ENCODE measurements around the gene KIF11. TPM values are rescaled to one million over a fixed set of nuclear protein-coding genes. Genes with fewer than 3 reads are reported as not detected.

KIF11 gene
- total RNA-seq, 1 donor from 2014 or later = 9.4 TPM

DNA sequence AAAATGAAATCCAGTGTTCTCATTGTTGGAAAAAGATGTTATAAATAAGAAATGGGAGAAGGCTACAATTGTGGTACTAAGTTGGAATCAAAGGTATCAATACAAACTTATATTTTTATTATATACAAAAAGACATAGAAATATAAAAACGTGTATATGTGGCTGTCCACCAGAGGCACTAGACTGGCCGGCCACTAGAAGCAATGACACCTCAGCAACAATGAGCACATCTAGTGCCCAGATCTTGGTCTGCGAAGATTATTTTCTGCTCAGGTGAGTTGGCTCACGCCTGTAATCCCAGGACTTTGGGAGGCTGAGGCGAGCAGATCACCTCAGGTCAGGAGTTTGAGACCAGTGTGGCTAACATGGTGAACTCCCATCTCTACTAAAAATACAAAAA is 40.6 kb upstream of the KIF11 start:
- no peak for DNase-seq (ENCODE audit: low spot score)
- Mint-ChIP-seq H3K27me3 (ENCODE audit: unreplicated experiment) (no peaks in the 10 kb centered on the region), H3K4me3 (ENCODE audit: unreplicated experiment) (no peak overlapping the region), H3K36me3 (ENCODE audit: low read depth, unreplicated experiment) (peaks cover 30% of the 10 kb centered on the region), H3K9me3 (ENCODE audit: unreplicated experiment) (no peaks in the 10 kb centered on the region), H3K4me1 (ENCODE audit: unreplicated experiment) (no peaks in the 10 kb centered on the region), H3K27ac (ENCODE audit: unreplicated experiment) (no peak overlapping the region)
- TF ChIP-seq, protein P1, sequence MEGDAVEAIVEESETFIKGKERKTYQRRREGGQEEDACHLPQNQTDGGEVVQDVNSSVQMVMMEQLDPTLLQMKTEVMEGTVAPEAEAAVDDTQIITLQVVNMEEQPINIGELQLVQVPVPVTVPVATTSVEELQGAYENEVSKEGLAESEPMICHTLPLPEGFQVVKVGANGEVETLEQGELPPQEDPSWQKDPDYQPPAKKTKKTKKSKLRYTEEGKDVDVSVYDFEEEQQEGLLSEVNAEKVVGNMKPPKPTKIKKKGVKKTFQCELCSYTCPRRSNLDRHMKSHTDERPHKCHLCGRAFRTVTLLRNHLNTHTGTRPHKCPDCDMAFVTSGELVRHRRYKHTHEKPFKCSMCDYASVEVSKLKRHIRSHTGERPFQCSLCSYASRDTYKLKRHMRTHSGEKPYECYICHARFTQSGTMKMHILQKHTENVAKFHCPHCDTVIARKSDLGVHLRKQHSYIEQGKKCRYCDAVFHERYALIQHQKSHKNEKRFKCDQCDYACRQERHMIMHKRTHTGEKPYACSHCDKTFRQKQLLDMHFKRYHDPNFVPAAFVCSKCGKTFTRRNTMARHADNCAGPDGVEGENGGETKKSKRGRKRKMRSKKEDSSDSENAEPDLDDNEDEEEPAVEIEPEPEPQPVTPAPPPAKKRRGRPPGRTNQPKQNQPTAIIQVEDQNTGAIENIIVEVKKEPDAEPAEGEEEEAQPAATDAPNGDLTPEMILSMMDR (IDR thresholded peaks at IDR 0.05; ENCODE audit: unreplicated experiment) = peak; percentile 40

DNA sequence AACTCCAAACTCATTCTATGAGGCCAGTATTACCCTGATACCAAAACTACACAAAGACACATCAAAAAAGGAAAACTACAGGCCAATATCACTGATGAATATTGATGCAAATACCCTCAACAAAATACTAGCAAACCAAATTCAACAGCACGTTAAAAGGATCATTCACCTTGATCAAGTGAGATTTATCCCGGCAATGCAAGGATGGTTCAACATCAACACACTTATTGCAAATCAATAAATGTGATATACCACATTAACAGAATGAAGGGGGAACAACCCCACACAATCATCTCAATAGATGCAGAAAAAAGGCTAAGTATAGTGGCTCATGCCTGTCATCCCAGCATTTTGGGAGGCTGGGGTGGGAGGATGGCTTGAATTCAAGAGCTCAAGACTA is 39.0 kb upstream of the KIF11 start:
- Mint-ChIP-seq H3K4me1 (ENCODE audit: unreplicated experiment) (no peaks in the 10 kb centered on the region), H3K4me3 (ENCODE audit: unreplicated experiment) (no peak overlapping the region), H3K27me3 (ENCODE audit: unreplicated experiment) (no peaks in the 10 kb centered on the region), H3K9me3 (ENCODE audit: unreplicated experiment) (no peaks in the 10 kb centered on the region), H3K27ac (ENCODE audit: unreplicated experiment) (no peak overlapping the region), H3K36me3 (ENCODE audit: low read depth, unreplicated experiment) (peaks cover 38% of the 10 kb centered on the region)
- DNase-seq (ENCODE audit: low spot score) = no peak
- TF ChIP-seq, protein P1 (IDR thresholded peaks at IDR 0.05; ENCODE audit: unreplicated experiment) = no peak

DNA sequence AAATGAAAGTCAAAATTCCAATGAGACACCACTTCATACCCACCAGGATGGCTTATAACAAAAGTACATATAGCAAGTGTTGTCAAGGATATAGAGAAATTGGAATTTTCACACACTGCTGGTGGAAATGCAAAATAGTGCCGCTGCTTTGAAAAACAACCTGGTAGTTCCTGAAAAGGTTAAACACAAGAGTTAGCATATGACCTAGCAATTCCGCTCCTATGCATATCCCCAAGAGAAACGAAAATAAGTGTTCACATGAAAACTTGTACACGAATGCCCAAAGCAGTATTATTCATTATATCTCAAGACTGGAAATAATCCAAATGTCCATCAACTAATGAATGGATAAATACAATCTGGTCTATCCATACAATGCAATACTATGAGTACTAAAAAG is 33.9 kb upstream of the KIF11 start:
- TF ChIP-seq, protein P1 (IDR thresholded peaks at IDR 0.05; ENCODE audit: unreplicated experiment) = no peak
- Mint-ChIP-seq H3K27ac (ENCODE audit: unreplicated experiment) (no peak overlapping the region), H3K4me3 (ENCODE audit: unreplicated experiment) (peak overlapping the region; percentile 72), H3K27me3 (ENCODE audit: unreplicated experiment) (peaks cover 1% of the 10 kb centered on the region), H3K9me3 (ENCODE audit: unreplicated experiment) (no peaks in the 10 kb centered on the region), H3K4me1 (ENCODE audit: unreplicated experiment) (peaks cover 2% of the 10 kb centered on the region), H3K36me3 (ENCODE audit: low read depth, unreplicated experiment) (peaks cover 57% of the 10 kb centered on the region)
- no peak for DNase-seq (ENCODE audit: low spot score)

DNA sequence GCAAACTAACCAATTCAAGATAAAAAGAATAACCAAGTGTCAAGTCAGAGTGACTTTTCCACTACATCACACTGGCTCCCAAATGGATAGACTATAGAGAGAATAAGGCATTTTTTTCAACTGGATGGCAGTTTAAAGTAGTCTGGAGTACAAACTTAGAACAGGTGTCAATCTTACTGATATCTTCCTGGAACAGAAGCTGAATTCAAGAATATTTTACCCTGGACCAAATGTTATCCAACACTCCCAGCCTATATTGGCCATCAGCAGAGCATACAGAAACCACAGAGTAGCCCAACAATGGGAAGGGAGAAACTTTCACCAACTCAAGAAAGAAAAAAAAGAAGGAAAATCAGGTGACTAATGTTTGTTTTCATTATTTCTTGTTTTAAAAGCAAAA is 30.5 kb upstream of the KIF11 start:
- TF ChIP-seq, protein P1 (IDR thresholded peaks at IDR 0.05; ENCODE audit: unreplicated experiment) = no peak
- Mint-ChIP-seq H3K36me3 (ENCODE audit: low read depth, unreplicated experiment) (peaks cover 49% of the 10 kb centered on the region), H3K27ac (ENCODE audit: unreplicated experiment) (no peak overlapping the region), H3K9me3 (ENCODE audit: unreplicated experiment) (no peaks in the 10 kb centered on the region), H3K4me3 (ENCODE audit: unreplicated experiment) (no peak overlapping the region), H3K27me3 (ENCODE audit: unreplicated experiment) (peaks cover 1% of the 10 kb centered on the region), H3K4me1 (ENCODE audit: unreplicated experiment) (peaks cover 4% of the 10 kb centered on the region)
- no peak for DNase-seq (ENCODE audit: low spot score)

DNA sequence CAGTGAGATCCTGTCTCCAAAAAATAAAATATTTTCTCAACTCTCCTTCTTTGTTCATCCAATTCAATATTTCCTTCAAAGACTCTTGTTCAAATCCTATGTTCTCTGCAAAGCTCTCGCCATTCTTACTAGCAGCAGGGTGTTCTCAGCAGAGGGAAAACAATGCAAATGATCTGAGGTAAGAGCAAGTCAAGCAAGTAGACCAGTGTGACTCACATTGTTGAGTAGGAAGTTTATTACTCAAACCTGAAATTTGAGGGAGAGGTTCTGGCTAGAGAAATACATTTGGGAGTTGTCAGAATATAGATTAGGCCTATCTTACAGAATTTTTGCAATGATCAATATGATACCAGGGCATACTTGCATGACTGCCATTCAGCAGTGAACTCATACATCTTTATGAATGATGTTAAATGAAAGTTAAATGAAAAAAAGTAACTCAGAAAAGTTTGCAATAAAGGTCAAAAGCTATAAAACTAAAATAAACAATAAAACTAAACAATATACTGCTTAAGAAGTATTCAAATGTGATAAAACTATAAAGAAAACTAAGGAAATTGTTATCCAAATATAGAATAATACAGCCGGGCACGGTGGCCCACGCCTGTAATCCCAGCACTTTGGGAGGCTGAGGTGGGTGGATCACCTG is 24.9 kb upstream of the KIF11 start:
- H3K27ac Mint-ChIP-seq (ENCODE audit: unreplicated experiment) = no peak overlapping the region
- H3K4me3 Mint-ChIP-seq (ENCODE audit: unreplicated experiment) = no peak overlapping the region
- H3K9me3 Mint-ChIP-seq (ENCODE audit: unreplicated experiment) = no peaks in the 10 kb centered on the region
- H3K4me1 Mint-ChIP-seq (ENCODE audit: unreplicated experiment) = peaks cover 15% of the 10 kb centered on the region
- H3K27me3 Mint-ChIP-seq (ENCODE audit: unreplicated experiment) = peaks cover 4% of the 10 kb centered on the region
- TF ChIP-seq, protein P1 (IDR thresholded peaks at IDR 0.05; ENCODE audit: unreplicated experiment) = no peak
- peaks cover 14% of the 10 kb centered on the region for H3K36me3 Mint-ChIP-seq (ENCODE audit: low read depth, unreplicated experiment)
- no peak for DNase-seq (ENCODE audit: low spot score)
